HG02610 (cell line): ENCODE data around the gene ARL14EPL.
"Not testable (repeated sequence)": the region's sequence is repeated elsewhere in the genome, so short reads cannot be mapped to it uniquely, and the experiment has no call there.

ENCODE experiments used
- ATAC-seq: cut with Tn5 transposase; IDR thresholded peaks from one replicate; pipeline ENCODE4 v1.9.1; 2021; ENCODE audit warnings: mild to moderate bottlenecking, moderate library complexity; ENCODE audit not compliant: unreplicated experiment

ARL14EPL gene

GRCh38 chr5:116046261-116046660 lies 14.0 kb downstream of the ARL14EPL start:
- ATAC-seq = no peak

DNA sequence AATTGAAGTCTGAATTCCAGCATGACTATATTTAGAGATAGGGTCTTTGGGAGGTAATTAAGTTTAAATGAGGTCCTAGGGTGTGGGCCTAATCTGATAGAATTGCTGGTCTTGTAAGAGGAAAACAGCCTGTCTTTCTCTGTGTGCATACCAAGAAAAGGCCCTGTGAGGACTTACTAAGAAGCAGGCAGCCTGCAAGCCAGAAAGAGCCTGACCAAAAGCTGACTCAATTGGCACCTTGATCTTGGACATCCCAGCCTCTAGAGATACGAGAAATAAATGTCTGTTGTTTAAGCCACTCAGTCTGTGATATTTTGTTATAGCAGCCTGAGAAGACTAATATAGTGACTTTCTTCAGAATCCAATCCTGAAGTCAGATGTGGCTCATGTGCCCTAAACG lies 14.6 kb downstream of the ARL14EPL start:
- no peak for ATAC-seq

- no peak for ATAC-seq
These were observed 26.2 kb downstream of the ARL14EPL start for GRCh38 chr5:116058346-116058936.

- ATAC-seq = no peak
These were observed 30.1 kb downstream of the ARL14EPL start for GRCh38 chr5:116062352-116062751.

DNA sequence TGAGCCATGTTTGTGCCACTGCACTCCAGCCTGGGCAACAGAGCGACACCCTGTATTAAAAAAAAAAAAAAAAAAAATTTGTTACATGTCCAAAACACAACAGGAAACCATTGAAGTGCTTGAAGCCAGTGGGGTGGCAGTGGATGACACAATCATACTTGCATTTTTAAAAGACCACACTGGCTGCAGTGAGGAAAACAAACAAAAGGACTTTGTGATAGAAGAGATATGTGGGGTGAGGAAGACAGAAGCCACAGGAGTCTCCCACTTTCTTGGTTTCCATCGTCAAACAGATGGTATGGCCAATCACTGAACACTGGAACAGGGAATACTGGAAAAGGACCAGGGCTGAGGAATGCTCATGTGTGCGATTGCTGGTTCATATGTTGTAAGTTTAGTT lies 31.7 kb downstream of the ARL14EPL start:
- no peak for ATAC-seq

- peak; percentile 50 for ATAC-seq
These were observed 35.9 kb downstream of the ARL14EPL start for GRCh38 chr5:116068028-116068632.

- ATAC-seq = no peak
These were observed 38.9 kb downstream of the ARL14EPL start for GRCh38 chr5:116071211-116071610.

GRCh38 chr5:116075191-116075831 lies 43.0 kb downstream of the ARL14EPL start:
- no peak for ATAC-seq

DNA sequence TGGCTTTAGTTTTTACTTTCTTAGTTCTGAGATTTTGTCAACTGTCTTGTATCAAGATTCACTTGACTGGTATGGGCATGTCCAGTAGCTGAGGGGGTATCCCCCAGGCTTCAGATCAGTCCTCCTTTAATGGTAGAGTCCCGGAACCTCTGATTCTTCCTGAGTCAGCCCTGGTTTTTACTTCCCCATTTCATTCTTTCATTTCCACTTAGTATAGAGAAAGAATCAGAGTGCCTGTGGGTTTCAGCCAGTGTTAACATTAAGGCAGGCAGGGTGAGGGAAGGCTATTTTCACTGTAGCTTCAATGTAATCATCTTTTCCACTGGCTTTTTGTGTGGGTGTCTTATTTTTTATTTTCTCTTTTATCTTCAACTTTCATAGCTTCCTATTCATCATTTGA lies 44.2 kb downstream of the ARL14EPL start:
- ATAC-seq = peak; percentile 97

DNA sequence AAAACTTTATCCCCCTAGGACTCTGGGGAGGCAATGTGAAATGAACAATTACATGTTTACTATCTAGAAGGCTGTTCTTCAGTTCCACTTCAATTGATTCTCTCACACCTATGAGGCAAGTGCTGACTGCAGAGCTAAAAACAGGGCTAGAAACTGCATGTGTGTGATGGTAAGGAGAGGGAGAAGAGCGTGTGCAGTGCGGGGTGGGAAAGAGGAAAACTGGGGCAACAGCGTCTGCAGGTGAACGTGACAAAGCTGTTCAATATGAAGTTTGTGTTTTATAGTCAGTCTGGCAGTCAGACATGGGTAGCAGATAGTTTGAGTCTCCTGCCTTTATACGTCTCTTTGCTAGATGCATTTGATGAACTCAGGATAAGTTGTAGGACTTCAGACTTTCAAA lies 45.9 kb downstream of the ARL14EPL start:
- ATAC-seq = no peak

DNA sequence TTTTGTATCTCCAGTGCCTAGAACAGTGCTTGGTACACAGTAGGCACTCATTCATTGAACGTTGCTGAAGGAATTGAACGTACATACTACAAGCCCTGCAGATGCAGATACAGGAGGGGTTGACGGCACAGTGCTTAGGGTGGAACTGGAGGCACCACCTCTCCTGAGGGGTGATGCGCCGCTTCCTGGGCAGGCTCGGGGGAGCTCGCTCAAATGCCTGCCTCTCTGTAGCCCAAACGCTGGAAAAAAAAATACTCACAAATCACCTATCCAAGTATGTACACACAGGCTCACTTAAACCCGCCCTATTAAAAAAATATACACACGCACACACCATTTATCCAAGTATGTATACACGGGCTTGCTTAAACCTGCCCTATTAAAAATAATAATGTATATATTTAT lies 52.0 kb downstream of the ARL14EPL start:
- ATAC-seq = peak; percentile 12

GRCh38 chr5:116084871-116085715 lies 52.8 kb downstream of the ARL14EPL start, which contains the start of gene COMMD10:
COMMD10 (plus strand) TSS chr5:116085025.
- peak; percentile 95 for ATAC-seq

GRCh38 chr5:116086309-116086708 lies 54.0 kb downstream of the ARL14EPL start:
- ATAC-seq = not testable (repeated sequence)

DNA sequence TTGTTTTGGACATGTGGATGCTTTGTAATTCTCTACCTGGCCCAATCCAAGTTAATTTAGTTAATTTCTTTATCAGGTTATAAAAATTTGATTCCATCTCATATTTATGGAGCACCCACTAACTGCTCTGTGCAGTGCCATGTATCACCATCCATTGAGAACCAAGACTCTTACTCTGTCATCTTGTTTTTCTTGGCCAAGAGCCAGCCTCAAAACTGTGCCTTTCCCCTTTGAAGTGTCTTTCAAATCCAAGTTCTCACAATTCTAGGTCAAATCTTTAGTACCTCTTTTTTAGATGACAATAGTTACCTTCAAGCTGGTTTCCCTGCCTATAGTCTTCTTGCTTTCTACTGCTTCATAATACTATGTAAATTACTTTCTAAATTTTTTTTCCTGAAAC lies 55.8 kb downstream of the ARL14EPL start:
- no peak for ATAC-seq

- ATAC-seq = no peak
These were observed 58.0 kb downstream of the ARL14EPL start for GRCh38 chr5:116090302-116090701.

DNA sequence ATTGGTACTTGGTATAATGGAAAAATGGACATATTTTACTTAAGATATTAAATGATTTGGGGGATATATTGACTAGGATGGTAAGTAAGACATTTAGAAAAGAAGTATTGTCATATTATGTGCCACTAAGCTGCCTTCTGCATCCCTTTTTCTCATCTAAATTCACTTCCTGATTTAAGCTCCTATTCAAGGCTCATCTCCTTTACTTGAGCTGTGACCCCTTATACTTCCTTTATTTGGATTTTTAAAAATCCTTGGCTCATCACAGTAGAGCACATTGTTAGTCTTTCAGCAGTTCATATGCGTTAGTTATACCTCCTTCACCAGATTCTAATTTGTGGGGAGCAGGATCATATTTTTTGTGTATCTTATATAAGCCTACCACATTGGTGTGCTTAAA lies 59.1 kb downstream of the ARL14EPL start:
- no peak for ATAC-seq

DNA sequence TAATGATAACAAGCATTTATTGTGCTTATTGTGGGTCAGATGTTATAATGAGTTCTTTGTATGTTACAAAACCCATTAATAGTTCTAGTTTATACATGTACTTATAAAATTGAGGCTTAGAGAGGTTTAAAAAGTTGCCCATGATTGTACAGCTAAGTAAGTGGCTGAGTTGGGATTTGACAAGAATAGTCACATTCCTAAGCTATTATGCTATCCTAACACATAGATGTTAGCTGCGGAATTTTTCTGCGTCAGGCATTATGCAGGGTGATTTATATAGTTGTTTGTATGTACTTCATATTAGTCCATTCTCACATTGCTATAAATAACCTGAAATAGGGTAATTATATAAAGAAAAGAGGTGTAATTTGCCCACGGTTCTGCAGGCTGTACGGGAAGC lies 65.0 kb downstream of the ARL14EPL start:
- ATAC-seq = no peak

GRCh38 chr5:116098998-116099397 lies 66.7 kb downstream of the ARL14EPL start:
- ATAC-seq = no peak

- ATAC-seq = not testable (repeated sequence)
These were observed 72.7 kb downstream of the ARL14EPL start for GRCh38 chr5:116104941-116105340.
